ENCODE results near the gene USP10.

- no peak for TF ChIP-seq CTCF (IDR thresholded peaks at IDR 0.05)
- TF ChIP-seq POLR2A (IDR thresholded peaks at IDR 0.05): no peak
These were observed 42.9 kb downstream of the USP10 start for GRCh38 chr16:84742641-84743092.
